AG04449 (cell line): ENCODE data around the gene CHPF.

Experiments used
- CTCF ChIA-PET: fragments of 350-600 bp; formaldehyde crosslinking; extraction: SDS; loops from one replicate; lab custom pipeline; 2021; ENCODE audit warnings: antibody characterized with exemption; lab: Yijun Ruan, JAX
- POLR2A ChIA-PET: fragments of 400-600, 350-600 bp; formaldehyde crosslinking; extraction: SDS; loops from one replicate; lab custom pipeline; 2020; ENCODE audit warnings: antibody characterized with exemption, inconsistent platforms; lab: Yijun Ruan, JAX
- DNase-seq: peaks from one replicate; pipeline ENCODE4 v3.0.0-alpha.2; 2010; ENCODE audit warnings: low read depth, low spot score
- H3K4me3 ChIP-seq: 2 replicates; pipeline ENCODE4 v1.5.1; 2011; ENCODE audit warnings: low read depth, mild to moderate bottlenecking, control low read depth, low read length
- TF ChIP-seq, protein P1 (sequence below): IDR thresholded peaks from one replicate; pipeline ENCODE4 v1.5.1; 2011; ENCODE audit warnings: mild to moderate bottlenecking, moderate library complexity, low read length, control low read depth, inconsistent platforms; ENCODE audit not compliant: insufficient read depth; ENCODE audit errors: missing control alignments

Gene CHPF

DNA sequence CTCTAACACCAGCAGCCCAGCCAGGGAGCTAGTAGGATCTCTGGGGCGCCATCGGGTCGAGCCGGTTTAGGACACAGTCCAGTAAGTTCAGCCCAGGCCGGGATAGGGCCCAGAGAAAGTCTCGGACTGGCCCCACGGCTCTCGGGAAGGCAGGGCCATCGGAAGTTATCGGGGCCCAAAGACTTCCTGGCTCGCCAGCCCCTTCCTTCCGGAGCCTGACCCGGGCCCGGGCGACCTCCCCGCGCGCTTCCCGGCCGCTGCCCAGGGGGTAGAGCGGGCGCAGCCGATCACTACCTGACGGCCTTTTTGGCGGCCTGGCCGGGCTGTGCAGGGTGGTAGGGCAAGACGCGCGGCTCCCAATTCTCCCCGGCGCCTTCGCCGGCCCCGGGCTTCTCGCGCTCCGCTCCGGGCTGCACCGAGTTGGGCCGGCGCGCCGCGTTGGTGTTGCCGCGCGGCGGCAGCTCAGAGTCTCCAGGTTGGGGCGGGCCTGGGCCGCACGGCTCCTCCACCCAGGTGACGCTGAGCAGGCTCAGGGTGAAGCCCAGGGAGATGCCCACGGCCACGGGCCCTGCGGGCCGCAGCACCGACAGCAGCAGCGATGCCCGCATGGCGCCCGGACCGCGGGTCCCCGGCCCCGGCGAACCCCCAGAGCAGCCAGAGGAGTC, 546 bp downstream of the CHPF start:
- H3K4me3 ChIP-seq, result peak overlapping the region; percentile 80
- TF ChIP-seq, protein P1, sequence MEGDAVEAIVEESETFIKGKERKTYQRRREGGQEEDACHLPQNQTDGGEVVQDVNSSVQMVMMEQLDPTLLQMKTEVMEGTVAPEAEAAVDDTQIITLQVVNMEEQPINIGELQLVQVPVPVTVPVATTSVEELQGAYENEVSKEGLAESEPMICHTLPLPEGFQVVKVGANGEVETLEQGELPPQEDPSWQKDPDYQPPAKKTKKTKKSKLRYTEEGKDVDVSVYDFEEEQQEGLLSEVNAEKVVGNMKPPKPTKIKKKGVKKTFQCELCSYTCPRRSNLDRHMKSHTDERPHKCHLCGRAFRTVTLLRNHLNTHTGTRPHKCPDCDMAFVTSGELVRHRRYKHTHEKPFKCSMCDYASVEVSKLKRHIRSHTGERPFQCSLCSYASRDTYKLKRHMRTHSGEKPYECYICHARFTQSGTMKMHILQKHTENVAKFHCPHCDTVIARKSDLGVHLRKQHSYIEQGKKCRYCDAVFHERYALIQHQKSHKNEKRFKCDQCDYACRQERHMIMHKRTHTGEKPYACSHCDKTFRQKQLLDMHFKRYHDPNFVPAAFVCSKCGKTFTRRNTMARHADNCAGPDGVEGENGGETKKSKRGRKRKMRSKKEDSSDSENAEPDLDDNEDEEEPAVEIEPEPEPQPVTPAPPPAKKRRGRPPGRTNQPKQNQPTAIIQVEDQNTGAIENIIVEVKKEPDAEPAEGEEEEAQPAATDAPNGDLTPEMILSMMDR, result no peak
- no peak for DNase-seq
- ChIA-PET CTCF (interaction anchor here (0.7 to 10.5 kb wide), 13 partner anchors 9 to 248 kb away, joined by 3 to 206 read pairs (median 6); no protein-coding TSS in a partner anchor), POLR2A (interaction anchor here (1.0 to 1.8 kb wide), 6 partner anchors 9 to 146 kb away, joined by 4 to 9 read pairs (median 6); partner anchors contain the start of genes GMPPA and STK11IP)

DNA sequence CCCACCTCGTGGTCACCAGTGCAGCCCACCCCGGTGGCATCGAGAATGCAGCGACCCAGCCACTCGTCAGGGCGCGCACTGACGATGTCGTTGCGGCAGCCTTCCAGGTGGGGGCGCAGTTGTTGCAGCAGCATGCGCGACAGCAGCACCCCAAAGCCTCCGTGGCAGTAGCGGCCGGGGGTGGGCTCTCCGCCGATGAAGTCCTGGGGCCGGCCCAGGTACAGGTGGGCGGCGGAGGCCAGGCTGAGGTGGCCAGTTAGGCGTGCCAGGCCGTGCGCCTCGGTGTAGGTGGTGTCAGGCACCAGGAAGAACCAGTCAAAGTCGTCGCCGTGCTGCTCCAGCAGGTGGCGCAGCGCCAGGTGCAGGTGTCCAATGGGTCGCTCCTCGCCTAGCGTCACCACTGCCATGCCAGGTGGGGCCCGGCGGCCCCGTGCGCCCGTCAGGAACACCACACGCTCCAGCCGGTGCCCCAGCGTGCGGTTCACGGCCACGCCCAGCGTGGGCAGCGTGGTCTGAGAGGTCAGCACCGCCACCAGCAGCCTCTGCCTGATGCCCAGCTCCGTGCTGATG, 1.9 kb downstream of the CHPF start:
- ChIA-PET POLR2A (interaction anchor here (0.6 to 1.1 kb wide), 3 partner anchors 56 to 147 kb away, joined by 3 to 5 read pairs (median 4); partner anchors contain the start of gene STK11IP), CTCF (interaction anchor here (0.6 to 10.5 kb wide), 52 partner anchors 8 to 195 kb away, joined by 3 to 206 read pairs (median 4); partner anchors contain the start of genes GMPPA and STK11IP)
- peak overlapping the region; percentile 80 for H3K4me3 ChIP-seq
- DNase-seq, result no peak
- TF ChIP-seq, protein P1, result peak; percentile 86

DNA sequence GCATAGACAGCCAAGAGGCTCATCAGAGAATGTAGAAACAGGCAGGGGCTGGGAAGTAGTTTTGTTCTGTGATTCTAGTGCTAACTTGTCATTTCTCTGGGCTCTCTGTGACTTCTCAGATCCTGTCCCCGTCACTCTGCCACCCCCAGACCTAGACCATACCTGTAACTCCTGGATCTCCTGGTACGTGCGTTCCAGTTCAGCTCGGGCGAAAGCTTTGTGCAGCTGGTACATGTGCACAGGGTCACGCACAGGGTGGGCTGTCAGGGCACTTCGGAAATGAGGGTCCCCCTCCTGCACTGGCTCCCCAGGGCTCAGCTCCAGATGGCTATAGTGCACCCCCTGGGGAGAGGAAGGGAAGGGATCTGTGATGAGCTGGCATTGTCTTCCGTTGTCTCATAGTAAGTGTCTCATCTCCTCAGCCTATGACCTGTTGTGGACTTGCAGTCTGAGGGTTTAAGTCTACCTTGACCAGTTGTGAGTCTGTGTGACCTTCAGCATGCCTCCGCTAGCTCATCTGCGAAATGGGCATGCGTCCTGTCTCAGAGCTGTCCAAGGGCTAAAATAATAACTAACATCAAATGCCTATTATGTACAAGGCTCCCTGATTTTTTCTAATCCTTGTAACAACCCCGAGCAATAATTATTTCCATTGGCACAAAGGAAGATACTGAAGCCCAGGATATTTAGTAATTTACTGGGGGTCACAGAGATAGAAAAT, 2.7 kb downstream of the CHPF start:
- CTCF ChIA-PET, result interaction anchor here (0.6 to 10.5 kb wide), 51 partner anchors 8 to 196 kb away, joined by 3 to 206 read pairs (median 4); partner anchors contain the start of genes GMPPA and STK11IP
- H3K4me3 ChIP-seq, result no peak overlapping the region
- DNase-seq, result no peak
- POLR2A ChIA-PET, result interaction anchor here (1.1 kb wide), 1 partner anchor 148 kb away, joined by 3 read pairs; no protein-coding TSS in a partner anchor
- TF ChIP-seq, protein P1, result no peak

DNA sequence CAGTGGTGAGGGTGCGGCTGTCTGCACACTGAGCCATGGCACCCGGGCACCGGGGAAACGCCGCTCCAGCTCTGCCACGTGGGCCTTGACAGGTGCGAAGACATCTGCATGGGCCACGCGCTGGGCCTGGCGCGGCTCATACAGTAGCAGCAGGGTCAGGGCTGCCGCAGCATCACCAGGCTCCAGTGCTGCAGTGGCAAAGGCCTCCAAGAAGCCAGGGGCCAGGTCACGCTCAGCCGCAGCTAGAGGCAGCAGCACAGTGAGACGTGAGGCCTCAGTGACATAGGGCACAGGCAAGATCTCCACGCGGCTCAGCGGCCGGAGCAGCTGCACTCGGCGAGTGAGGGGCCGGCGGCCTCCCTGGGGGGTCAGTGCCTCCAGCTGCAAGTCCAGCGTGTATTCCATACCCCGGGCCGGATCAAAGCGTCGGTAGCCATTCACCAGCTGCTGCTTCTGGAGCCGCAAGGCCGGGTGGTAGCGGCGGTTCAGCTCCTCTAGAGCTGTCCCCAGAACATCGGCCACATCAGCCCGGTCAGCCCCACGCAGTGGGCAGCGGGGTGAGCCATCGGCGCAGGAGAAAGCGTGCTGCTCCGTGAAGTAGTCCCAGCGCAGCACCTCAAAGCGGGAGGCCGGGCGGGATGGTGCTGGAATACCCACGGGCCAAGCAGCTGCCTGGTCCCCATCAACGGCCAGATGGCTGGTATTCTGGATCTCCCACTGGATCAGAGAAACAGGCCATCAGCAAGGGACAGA, 3.5 kb downstream of the CHPF start:
- POLR2A ChIA-PET, result interaction anchor here (1.1 kb wide), 1 partner anchor 149 kb away, joined by 3 read pairs; no protein-coding TSS in a partner anchor

More for the DNA sequence above, 3.5 kb downstream of the CHPF start:
- no peak overlapping the region for H3K4me3 ChIP-seq
- DNase-seq, result no peak
- CTCF ChIA-PET, result interaction anchor here (0.9 to 10.5 kb wide), 19 partner anchors 7 to 197 kb away, joined by 3 to 206 read pairs (median 6); partner anchors contain the start of gene GMPPA
- TF ChIP-seq, protein P1, result no peak
